Activated CD8-positive, alpha-beta memory T cell treated with anti-CD3 and anti-CD28 coated beads, Interleukin-2, amount 50 U/mL, for 24 hours (primary cell): ENCODE results near the gene MISFA.
"Not testable (repeated sequence)": the region's sequence is repeated elsewhere in the genome, so short reads cannot be mapped to it uniquely, and the experiment has no call there.

ENCODE experiments used
- DNase-seq: peaks from one replicate; pipeline ENCODE4 v3.0.0-alpha.2; 2020; ENCODE audit errors: extremely low read depth

The MISFA gene

DNA sequence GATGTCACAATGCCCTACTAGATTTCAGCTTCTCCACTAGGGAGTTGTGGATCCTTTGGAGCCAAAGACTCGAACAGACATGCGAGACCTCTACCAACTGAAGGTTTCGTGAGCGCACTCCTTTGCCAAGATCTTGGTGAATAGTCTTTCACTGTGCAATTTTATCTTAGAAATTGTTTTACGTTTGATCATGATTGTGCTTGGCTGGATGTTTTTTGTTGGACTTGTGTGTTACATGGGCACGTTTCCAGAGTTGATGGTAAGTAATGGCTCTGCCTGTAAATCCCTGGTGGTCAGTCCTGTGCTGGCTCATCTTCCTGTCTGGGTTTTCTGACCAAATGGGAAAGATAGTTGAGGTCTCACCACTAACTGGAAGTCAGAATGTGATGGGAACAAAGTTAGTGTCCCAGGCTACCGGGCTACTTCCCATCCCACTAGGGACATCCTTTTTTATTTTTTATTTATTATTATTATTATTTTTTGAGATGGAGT is at the start of gene MISFA:
Gene MISFA, plus strand, starts transcription at position 51 of the 492 bp plus-strand sequence. Its CDS starts 140 bp downstream, at position 191.
- DNase-seq = no peak

DNA sequence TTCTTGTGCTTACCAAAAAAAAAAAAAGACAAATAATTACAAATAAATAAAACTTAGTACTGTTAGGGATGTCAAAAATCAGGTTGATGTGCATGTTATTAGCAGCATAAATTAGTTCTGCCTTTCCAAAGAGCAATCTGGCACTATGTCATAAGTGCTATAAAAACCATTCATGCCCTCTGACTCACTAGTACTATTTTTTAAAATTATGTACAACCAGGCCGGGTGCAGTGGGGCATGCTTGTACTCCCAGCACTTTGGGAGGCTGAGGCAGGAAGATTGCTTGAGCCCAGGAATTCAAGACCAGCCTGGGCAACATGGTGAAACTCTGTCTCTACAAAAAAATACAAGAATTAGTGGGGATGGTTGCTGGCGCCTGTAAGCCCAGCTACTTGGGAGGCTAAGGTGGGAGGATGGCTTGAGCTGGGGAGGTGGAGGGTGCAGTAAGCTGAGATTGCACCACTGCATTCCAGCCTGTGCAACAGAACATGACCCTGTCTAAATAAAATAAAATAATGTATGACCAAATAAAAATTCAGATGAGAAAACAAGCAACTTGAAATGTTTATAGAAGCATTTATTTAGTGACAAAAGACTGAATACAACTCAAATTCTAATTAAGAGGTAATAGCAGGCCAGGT is 36.4 kb upstream of the MISFA start:
- DNase-seq = no peak

DNA sequence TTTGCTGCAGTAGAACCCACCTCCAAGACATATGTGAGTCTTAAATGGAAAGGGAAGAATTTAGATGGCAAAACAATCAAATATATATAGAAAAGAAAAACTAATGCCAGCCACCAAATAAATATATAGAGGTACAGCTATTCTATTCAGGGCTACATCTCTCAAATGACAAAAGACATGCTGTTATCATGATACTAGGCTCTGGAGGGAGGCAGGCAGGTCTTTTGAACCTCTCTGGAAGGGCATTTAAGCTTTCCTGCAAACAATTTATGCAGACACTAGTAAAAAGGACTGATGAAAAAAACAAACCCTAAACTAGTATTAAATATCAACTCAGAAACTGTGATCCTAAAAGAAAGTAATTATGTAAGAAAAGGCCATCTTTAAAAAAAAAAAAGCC is 35.4 kb upstream of the MISFA start:
- DNase-seq = no peak

DNA sequence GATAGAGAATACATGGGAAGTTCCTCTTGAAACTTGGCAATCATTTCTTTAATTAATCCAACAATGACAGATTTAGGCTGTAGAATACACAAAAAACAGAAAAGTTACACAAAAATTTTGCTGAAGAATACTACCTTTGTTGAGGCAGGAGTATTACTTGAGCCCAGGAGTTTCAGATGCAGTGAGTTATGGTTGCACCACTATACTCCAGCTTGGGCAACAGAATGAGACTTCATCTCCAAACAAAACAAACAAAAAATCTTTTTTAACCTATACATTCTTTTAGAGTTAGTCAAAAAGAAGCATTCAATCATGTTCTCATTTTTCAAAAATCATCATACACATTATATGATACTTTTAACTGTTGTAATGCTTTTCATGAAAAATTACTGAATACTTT is 33.2 kb upstream of the MISFA start:
- DNase-seq = no peak

DNA sequence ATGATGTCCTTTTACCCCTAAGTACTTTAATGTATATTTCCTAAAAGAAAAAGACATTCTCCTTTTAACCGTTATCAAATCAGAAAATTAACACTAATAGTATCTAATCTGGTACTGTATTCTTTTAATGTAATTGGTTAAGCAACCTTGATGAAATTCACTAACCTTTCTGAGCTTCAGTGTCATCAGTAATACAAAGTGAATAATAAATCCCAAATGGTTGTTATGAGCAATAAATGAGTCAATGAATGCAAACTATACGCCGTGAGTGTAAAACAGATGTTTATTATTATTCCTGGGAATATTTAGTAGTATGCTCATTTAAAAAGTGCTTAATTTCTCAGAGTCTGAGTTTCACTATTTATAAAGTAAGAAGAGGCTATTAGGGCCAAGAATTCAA is 32.5 kb upstream of the MISFA start:
- no peak for DNase-seq

DNA sequence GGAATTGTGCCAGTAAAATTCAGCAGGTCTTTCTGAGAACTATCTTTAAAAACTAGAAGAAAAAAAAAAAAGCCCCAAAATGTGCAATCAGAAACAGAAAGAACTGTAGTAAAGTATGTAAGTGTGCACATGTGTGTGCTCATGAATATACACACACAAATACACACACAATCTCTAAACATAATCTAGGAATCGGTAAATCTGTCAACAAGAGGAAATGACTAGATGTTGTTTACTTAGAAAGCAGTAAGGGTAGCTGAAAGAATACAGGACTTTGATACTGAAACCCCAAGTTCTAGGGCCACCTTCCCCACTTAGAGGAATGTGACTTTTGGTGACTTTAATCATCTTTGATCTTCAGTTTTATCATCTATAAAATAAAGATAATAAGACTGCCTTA is 24.2 kb upstream of the MISFA start:
- DNase-seq = no peak

DNA sequence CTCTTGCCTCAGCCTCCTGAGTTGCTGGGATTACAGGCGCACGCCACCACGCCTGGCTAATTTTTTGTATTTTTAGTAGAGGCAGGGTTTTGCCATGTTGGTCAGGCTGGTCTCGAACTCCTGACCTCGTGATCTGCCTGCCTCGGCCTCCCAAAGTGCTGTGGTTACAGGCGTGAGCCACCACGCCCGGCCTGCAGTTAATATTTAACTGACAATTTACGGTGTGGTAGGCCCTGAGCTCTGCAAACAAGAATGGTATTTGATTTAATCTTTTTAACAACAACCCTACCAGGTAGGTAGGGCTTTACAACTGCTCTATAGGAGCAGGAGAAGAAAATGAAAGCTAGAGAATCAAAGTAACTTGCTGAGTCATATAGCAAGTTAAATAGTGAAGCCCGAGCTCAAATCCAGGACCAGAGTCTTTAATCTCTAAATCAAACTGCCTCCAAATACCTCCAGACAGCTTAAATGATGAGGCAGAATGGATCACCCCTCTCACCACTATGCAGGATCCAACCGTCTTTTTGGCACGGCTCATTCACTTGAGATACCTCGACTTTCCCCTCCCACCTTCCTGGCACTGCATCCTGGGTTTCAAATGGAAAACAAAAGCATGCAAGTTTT is 20.5 kb upstream of the MISFA start:
- no peak for DNase-seq

DNA sequence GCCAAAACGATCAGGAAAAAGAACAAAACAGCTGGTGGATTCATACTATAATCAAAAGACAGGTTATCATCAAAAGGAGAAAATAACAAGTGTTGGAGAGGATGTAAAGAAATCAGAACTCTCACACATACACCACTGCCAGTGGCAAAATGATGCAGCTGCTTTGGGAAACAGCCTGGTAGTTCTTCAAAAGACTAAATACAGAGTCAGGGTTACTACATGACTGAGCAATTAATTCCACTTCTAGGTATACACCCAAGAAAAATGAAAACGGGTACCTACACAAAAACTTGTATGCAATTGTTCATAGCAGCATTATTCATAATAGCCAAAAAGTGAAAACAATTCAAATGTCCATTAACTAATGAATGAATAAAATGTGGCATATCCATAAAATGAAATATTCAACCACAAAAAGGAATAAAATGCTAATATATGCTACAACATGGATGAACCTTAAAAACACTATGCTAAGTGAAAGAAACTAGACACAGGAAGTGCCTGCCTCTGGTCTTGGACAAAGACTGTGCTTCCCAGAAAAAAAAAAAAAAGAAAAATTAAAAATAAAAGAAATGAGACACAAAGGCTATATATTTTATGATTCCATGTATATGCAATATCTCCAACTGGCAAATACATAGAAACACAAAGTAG is 19.3 kb upstream of the MISFA start:
- no peak for DNase-seq

DNA sequence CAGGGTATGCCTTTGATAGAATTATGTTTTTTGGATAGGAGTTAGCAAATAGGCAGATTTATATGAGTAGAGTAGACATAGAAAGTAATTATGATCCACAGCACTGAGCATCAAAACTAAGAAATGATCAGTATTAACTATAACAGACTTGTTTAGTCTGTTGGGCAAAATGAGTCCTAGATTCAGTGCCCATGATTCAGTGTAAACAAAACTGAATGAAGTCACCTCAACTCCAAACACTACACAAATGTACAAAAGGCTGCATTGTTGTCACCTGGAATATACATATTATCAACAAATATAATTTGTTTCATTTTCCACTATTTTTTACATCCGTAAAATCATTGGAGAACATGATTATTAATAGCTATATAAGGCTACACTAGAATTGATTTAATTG is 17.8 kb upstream of the MISFA start:
- no peak for DNase-seq

DNA sequence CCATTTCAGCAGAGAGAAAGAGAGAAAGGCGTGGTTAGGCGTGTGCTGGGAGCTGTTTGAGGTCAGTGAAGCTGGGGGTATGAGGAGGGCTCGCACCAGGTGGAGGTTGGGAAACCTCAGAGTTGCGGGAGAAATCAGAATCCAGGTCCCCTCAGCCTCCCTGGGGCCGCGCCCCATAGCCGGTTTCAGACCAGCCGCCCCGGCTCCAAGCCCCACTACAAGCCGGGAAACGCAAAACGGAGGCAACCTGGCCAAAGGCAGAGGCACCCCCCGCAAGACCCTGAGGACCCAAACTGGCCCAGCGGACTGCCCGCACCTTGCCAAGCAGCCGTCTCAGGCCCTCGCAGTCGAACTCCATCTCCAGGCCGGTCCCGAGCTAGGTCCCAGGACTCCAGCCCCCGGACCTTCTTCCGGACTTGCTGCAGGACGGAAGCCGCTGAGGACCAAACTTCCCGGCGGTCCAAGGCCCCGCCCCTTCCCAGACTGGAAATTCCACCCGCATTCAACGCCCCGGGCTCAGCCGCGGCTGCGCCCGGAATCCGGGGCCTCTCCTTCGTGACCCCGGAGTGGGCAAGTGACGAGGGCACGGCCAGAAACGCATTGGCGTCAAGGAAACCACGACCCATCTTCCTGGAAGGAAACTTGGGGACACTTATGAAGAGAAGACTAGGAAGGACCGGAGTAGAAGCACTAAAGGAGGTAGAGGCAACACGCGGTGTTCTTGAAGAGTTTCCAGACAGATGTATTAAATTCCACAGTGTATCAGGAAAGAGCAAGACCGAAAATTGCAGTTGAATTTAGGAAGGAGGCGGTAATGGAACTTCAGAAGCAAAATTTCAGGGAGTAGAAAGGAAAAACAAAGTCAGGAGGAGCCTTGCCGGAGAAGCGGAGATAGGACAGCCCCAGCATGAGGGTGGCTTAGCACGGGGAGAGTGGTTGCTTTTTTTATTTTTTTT is 11.0 kb upstream of the MISFA start, which contains the start of gene UEVLD:
Gene UEVLD, minus strand, starts transcription at position 438 of the 956 bp plus-strand sequence. Its CDS starts 80 bp downstream, at position 358.
- DNase-seq = peak; percentile 31

DNA sequence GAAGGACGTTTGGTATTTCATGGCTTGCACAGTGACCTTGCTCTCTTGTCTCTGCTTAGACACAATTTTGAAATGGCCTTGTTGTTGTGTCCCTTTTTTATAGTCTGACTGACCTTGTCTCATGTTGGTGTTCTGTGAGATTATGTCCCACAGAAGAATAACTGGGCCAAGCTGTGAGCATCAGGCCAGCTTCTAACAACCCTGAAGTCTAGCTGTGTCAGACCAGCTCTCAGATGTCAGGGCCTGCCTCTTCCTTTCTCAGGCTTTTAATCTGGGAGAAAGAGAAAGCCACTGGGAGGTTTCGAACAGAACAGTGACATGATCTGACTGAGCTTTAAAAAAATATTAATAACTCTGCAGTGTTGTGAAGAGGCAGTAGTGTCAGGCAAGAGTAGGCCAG is 9.0 kb upstream of the MISFA start:
- no peak for DNase-seq

DNA sequence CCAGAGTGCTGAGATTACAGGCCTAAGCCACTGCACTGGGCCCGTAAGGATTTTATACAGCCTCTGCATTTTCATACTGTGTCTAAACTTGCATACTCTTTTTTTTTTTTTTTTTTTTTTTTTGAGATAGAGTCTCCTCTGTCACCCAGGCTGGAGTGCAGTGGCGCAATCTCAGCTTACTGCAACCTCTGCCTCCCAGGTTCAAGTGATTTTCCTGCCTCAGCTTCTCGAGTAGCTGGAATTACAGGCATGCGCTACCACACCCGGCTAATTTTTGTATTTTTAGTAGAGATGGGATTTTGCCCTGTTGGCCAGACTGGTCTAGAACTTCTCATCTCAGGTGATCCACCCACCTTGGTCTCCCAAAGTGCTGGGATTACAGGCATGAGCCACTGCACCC is 5.5 kb upstream of the MISFA start:
- DNase-seq = not testable (repeated sequence)

DNA sequence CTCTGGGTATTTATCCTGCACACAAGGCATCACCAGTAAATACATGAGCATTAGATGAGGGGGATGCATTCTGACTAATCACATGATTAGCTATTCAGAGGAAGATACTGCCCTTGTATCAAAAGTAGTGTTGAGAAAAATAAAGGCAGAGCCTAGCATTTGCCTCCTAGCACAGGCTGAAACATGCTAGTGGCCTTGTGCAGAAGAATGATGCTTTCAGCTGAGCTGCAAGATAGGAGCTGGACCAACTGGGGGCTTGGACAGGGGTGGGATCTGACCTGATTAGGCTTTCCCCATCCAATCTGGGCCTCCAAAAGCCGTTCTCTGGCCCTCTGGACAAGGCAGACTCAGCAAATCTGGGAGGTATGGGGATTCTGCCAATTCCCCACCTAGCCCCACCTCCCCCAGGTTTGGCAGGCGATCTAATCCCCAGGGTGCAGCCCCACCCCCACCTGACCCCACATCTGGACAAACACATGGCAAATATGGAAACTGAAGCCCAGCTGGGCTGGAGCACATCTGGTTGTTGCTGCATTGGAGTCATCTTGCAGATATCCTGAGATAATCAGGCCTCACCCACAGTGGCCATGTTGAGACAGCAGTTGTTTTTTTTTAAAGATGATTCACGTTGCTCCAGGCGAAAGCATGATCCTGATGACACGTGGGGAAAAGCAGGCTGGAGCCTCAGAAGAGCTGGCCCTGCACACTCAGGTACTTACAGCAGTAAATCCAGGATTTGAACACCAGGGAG is 4.4 kb upstream of the MISFA start:
- no peak for DNase-seq

DNA sequence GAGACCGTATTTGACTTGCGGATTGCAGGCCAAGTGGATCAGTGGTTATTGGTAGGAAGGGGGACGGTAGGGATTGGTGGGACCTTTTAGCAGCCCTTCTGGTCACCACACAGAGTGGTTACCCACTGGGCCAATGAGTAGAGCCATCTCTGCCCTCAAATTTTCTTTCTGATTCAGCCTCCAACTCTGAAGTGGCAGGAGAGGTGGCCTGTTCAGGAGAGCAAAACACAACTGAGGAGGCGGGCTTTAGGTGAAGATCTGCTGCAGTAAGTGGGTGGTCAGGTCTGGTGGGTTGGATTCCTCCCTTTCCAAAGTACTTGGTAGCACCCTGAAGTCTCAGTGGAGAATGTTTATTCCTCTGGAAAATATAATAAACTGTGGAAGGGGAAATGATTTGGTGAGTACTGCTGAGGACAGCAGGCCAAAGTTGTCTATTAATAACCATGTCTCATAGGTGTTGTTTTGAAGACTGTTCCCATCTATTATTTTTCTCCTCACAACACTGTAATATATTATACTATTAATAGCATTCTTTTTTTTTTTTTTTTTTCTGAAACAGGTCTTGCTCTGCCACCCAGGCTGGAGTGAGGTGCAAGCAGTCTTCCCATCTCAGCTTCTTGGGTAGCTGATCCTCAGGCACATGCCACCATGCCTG is 1.5 kb downstream of the MISFA start:
- no peak for DNase-seq

DNA sequence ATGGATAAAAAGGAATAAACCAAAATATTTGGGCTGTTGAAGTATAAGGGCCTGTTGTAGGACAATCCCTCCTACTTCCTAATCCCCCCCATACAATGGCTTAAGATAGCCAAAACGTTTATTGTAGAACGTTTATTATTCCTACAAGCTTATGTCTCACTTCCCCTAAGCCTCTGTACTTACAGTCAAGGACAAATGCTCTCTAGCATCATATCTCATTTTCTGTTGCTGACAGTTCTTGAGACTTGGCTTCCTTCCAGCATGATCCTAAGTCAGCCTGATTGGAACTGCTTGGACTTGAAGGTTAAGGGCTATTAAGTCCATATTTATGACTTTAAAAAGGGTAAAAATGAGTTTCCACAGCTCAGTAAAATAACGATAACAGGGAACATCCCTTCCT is 8.8 kb downstream of the MISFA start:
- DNase-seq = no peak

DNA sequence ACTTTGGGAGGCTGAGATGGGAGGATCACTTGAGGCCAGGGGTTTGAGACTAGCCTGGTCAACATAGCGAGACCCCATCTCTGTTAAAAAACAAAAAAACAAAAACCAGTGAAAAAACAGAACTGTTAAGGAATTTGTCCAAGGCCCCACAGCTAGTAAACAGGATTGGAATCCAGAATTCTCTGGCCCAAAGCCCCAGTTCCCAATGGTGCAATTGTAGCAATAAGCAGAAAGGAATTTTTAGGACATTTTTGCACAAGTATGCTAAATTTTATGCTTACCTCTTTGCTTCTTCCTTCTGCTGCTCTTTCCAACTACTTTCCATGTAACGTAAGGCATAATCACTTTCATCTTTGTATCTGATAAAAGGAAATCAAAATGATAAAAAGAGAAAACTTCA is 11.6 kb downstream of the MISFA start:
- no peak for DNase-seq

DNA sequence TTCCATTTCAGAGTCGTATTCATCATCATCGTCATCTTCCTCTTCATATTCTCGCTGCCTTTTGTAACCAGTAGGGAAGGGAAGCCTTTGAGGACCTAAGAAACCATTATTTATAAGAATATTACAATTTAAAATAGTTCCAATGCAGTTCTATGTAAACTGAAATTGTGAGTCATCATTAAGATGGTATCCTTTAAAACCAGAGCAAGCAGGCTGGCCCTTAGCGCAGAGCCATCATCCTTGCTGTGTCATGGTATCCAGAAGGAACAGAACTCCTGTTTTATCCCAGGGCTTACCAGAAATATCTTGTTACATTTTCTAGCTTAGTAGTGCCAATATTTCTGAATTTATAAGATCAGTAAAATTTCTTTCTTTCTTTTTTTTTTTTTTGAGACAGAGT is 12.8 kb downstream of the MISFA start:
- no peak for DNase-seq

DNA sequence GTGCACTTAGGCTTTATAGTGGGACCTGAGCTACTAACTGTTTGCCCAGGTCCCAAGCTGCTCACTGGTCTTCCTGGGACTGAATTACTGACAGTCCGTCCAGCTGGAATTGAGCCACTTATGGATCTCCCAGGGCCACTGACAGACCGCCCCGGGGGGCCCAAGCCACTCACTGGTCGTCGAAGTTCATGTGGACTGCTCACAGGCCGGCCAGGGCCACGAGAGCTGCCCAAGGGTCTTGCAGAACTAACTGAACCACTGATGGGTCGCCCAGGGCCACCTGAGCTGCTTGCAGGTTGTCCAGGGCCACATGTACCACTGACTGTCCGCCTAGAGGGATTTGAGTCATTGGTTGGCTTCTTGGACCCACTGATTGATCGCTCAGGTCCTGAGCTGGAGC is 15.1 kb downstream of the MISFA start:
- no peak for DNase-seq

DNA sequence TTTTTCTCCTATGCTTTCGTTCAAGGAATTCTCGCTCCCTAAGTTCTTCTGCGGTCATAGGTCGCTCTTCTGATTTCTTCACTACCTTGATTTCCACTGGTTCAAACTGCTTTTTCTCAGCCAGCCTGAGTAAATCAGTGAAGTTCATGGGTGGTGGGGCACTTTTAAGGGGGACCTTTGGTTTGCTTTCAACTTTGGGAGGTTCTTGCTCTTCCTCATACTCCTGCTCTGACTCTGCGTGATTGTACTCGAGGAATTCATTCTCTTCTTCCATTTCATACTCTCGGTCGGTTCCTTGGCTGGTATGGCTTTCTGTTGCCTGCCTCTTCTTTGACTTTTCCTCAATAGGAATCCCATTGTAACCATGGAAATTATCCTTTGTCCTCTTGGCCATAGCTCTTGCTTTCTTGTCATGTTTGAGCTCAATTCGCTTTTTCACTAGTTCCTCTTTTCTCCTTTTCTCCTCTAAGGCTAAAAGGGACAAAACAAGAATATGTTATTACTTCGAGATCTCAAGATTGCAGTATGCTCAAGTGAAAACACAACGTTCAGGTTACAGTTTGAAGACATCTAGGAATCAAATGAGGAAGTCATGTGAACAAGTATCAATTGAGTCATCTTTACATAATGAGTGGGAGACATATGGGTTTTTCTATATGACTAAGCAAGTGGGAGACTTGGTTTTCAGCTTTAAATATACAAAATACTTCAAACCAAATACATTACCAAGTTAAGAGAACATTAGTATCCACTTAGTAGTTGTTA is 16.2 kb downstream of the MISFA start:
- no peak for DNase-seq
